Measurements from ENCODE around the gene OR4F6.
"Not testable (repeated sequence)": the region's sequence is repeated elsewhere in the genome, so short reads cannot be mapped to it uniquely, and the experiment has no call there.

Gene OR4F6, protein sequence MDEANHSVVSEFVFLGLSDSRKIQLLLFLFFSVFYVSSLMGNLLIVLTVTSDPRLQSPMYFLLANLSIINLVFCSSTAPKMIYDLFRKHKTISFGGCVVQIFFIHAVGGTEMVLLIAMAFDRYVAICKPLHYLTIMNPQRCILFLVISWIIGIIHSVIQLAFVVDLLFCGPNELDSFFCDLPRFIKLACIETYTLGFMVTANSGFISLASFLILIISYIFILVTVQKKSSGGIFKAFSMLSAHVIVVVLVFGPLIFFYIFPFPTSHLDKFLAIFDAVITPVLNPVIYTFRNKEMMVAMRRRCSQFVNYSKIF

DNA sequence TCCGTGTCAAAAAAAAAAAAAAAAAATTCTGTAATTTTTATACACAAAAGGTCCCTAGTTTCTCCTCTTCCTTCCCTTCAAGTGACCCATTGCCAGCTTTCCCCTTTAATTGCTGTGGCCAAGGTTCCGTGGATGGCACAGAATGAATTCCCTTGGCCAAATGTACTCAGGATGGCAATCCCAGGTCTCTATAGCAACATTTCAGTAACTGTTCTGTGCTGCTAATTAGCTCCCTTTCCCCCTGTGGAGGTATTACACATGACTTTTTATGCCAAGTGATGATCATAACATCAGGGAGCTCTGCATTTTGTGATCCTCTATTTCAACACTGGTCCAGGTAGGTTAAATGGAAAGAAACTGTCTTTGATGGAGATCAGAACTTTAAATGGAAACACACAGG is at the start of gene OR4F6:
Gene OR4F6, plus strand, starts transcription at position 301 of the 400 bp plus-strand sequence. CDS start 2,211 bp downstream, outside the sequence.
- no peak for DNase-seq (ENCODE audit: low spot score)

DNA sequence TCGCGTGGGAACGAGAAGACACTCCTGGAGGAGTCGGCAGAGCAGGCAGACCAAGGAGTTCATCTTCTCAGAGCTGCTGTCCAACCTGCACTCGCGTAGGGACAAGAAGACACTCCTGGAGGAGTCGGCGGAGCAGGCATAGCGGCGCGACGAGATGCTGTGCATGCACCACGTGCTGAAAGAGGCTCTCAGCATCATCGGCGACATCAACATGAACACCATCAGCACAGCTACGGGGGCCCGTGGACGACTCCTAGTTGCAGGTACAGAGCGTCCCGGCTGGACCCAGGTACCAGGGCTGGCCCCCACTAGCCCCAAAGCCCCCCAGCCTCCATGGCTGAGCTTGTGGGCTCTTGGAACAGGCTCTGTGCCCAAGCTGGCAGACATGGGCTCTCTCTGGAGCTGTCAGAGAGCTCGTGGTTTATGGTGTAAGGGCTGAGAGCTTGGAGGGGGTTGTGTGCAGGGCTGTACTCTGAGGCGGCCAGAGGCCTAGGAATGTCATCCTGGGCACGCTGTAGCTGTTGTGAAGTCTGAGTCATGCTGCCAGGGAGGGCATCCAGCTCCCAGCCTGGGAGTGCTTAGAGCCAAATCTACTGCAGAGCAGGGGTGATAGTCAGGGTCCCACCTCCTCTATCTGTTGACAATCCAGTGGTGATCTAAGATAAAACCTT is 38.5 kb upstream of the OR4F6 start:
- DNase-seq (ENCODE audit: low spot score): not testable (repeated sequence)

DNA sequence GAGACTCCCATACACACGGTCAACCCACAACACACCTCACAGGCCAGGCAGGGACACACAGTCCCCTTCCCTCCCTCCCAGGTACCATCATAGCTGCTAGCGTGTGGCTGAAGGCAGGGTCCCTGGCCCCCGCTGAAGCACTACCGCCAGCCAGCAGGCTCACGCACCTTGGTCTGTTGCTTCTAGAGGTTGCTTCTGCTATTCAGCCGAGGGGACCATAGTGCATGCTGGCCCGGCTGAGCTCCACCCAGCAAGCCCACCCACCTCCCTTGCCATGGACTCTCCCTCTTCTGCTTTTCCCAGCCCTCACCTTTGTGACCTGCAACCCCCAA is 38.0 kb upstream of the OR4F6 start:
- not testable (repeated sequence) for DNase-seq (ENCODE audit: low spot score)

DNA sequence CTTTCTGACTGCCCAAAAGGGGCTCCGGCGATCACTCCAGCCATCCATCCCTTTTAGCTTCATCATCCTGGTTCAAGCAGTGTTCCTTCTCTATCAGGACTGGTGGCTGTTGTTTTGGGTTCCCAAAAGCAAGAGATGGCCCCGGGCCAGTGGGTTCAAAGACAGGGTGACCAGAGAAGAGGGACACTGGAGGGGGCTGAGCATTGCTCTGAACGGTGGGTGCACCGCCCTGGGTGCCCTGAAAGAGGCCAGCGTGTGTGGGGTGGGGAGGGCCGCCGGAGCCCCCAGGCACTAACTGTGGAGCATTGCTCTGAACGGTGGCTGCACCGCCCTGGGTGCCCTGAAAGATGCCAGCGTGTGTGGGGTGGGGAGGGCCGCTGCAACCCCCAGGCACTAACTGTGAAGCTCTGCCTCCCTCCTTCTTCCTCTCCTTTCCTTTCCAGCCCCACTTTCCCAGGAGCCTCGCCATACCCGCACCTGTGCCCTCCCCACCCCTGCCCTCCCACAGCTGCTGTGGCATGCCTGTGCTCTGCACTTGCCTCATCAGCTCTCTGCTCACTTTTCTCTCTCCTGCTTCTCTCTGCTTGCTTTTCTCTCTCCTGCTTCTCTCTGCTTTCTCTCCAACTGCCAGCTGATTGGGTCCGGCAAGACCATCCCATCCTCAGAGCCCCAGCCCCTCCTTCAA is 37.4 kb upstream of the OR4F6 start:
- DNase-seq (ENCODE audit: low spot score): no peak

DNA sequence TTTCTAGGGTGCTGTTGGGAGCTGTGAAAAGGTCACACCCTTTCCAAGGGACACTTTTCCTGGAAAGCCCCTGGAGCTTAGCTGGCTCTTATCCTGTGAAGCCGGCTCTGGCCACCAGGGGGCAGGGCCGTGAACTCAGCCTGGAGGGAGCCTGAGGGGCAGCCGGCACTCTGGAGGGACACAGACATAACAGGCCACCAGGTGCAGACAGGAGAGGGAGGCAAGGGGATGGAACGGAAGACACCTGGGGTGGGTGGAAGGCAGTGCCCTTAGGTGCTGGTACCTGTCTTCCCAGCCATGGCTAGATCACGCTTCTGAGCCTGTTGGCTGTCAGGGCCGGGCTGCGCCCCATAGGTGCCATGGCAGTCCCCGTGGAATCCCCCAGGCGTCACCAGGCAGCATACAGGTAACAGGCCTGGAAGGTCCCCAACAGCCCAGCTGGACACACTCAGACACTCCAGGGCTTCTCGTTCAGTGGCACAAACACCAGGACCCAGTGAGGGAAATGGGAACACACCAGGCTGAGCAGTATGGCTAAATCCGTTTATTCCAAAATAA is 36.1 kb upstream of the OR4F6 start:
- DNase-seq (ENCODE audit: low spot score): not testable (repeated sequence)

DNA sequence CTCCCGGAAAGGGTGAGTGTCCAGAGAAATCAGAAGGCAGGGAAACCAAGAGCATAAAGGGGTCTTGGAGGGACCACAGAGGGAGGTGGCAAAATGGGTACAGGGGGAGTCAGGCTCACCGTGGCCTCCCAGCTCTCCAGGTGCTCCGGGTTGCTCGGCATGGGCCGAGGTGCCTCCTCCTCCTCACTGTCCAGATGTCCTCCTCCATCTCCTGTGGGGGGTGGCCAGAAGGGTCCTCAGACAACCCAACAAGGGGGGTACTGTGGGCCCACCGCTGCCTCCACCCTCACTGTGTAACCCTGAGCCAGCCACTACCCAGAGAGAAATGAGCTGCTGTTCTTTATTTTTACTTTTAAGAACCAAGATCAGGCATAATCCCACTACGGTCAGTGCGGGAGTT is 30.4 kb upstream of the OR4F6 start:
- DNase-seq (ENCODE audit: low spot score): no peak

DNA sequence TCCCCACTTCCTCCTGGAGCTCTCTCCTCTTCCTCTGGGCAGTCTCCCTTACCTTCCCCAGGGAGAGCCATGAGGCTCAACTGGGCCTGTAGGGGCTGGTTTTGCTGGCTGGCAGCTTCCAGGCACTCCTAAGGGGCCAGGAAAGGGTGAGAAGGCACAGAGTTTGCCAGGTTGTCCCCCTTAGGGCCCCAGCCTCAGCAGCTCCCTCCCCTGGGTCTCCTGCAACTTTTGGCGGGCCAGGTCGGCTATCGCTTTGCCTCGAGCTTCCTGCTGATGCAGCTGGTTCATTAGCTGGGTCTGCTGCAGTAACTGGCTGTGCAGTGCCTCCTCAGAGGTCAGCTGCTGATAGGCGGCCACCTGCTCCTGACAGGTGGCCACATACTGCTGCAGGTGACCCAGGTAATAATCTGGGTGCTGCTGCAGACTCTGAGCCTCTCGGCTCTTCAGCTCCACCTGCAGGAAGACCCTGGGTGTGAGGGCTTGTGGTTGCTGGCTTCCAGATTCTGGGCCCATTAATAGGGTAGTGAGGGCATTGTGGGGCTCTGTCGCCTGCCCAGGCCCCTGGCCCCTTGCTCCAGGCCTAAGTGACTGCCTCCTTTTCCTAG is 29.7 kb upstream of the OR4F6 start:
- DNase-seq (ENCODE audit: low spot score): peak; percentile 32

DNA sequence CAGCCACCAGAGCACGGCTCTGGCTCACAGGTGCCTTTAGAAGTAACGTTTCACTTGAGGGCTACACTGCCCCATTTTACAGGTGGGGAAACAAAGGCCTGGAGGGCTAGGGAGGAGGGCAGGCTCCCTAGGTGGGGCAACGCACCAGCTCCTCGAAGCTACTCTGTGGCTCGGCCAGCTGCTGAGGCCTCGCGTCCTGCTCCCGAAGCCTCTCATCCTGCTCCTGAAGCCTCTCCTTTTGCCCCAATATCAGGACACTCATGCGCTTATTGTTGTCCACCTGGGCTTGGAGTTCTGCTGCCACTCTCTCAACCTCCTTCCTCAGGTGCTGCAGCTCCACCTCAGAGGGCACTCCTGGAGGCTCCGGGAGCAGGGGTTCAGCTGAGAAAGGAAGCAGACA is 28.2 kb upstream of the OR4F6 start:
- DNase-seq (ENCODE audit: low spot score): no peak

DNA sequence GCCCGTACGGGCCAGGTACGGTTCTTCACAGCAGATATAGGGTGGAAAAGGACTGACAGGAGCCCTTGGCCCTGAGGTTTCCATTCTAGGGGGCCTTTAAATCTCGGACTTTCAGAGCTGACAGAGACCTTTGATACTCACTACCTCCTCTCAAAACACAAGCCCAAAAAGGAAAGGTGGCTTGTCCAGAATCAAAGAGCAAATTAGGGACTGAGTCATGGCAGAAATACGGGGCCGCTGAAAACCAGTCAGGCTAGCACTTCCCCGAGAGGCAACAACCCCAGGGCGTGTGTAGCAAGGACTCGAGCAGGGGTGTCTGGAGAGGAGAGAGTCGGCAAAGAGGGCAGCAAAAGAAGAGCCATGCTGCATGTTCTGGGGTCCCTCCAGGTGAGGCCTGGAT is 24.7 kb upstream of the OR4F6 start:
- DNase-seq (ENCODE audit: low spot score): not testable (repeated sequence)

DNA sequence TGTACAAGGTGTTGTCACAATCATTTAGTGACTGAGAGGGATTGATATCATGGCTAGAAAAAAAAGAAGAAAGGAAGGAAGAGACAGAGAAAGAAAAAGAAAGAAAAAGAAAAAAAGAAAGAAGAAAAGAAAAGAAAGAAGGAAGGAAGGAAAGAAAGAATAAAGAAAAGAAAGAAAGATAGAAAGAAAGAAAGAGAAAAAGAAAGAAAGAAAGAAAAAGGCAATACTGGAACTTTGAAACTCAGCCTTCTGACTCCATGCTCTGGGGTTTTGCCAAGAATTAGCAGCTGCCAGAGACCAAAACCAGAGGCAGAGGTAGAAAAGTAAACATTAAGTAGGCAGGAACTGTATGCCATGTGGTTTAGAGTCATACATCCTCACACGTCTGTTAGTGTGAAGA is 23.1 kb upstream of the OR4F6 start:
- DNase-seq (ENCODE audit: low spot score): not testable (repeated sequence)

DNA sequence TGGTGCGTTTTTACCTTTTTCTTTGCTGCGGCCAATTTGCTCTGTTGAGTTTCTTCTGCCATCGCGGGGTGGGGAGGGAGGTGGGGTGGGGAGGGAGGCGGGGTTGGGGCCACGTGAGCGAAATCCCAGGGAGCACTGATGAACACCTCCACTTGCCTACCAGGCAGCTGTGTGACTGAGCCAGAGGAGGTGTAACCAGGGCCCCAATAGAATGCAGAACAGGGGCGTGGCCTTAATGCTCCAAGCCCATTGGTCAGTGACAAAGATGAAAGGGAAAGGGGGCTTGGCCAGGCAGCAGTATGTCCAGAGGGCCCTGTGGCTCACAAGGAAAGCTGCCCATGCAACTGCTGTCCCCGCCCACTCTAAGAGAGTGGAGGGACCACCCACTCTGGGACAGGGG is 21.4 kb upstream of the OR4F6 start:
- DNase-seq (ENCODE audit: low spot score): no peak

DNA sequence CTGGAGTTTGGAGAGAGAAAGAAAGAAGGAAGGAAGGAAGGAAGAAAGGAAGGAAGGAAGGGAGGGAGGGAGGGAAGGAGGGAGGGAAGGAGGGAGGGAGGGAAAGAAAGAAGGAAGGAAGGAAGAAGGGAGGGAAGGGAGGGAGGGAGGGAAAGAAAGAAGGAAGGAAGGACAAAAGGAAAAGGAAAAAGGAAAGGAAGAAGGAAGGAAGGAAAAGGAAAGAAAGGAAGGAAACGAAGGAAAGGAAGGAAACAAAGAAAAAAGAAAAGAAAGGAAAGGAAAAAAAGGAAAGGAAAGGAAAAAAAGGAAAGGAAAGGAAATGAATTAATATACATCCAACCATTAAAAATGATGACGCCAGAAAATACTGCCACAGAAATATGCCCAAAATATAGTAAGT is 18.7 kb upstream of the OR4F6 start:
- DNase-seq (ENCODE audit: low spot score): no peak

DNA sequence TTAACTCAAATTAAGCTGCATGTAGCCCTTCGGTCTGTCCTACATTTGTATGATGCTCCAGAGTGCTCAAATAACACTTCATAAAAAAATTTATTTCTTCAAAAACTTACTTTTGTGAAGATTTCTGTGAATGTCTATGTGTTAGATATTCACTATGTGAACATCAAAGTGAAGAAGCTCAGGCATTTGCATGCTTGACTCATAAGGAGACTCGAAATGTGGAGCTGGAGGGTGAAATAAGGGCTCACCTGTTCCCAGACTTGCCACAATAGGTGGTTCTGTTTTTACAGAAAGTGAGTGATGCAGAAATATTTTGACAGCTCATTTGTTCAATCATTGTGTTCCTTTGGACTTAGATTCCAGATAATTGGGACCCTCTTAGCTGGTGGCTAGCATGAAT is 16.9 kb upstream of the OR4F6 start:
- DNase-seq (ENCODE audit: low spot score): not testable (repeated sequence)

DNA sequence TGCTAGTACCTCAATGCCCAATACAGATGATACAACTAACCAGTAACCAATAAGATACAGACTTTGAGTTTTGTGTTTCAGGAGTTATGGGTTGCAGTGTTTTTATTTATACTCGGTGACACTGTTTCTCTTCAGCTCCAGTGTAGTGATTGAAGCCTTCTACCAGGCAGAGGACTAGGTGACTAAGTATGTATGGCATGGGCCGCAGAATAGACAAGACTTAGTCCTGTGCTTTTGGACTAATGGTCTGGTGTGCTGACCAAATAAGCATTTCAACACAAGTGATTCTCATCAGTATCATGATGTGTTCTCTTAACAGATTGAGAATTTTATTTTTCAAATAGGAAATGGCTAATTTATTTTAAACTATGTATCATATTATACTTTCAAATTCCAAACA is 15.3 kb upstream of the OR4F6 start:
- not testable (repeated sequence) for DNase-seq (ENCODE audit: low spot score)

DNA sequence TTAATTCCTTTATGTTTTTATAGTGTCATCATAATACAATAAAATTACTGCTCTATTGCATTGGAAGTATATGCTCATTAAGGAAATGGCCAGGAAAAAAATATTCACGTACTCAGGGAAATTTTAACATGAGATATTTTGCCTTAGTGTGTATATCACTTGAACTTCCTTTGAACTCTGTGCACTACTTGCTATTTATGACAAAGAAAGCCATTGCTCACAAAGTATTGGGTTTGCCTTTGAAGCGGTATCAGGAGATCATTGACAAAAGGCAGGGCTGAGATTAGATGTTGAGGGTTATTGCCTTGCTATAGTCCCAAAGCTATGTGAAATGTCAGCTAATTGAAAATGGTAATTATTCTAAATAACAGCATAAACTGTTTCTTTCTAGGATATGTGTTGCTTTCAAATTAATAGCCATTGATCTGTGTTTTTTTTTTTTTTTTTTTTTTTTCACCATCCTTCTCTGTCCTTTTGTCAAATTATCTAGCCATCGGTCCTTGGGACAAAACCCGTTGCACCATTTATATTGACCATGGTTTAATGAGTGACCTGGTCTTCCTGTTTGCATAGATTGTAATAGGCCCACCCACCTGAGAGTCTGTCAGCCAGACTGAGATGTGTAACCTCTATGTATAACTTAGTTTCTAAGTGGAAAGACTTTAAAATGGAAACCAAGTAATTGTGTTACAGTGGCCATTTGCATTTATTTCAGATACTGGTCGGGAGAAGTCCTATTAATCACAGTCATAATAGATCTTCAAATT is 14.6 kb upstream of the OR4F6 start:
- not testable (repeated sequence) for DNase-seq (ENCODE audit: low spot score)

DNA sequence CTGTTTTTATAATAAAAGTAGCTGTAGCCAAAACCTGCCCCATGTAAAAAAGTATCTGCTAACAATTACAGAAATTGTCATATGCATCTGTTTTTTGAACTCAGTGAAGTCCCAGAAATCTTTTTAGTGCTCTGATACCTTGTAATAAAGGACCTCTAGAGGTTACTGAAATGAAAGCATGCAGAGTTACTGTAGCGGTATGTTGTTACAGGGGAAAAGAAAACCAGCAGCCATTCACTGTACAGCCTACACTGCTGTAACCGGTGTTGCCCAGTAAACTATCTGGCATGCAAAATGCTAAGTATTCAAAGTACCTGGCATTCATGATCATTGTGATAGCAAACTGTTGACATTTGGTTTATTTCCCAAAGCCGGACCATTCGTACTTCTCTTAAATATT is 12.6 kb upstream of the OR4F6 start:
- DNase-seq (ENCODE audit: low spot score): not testable (repeated sequence)

DNA sequence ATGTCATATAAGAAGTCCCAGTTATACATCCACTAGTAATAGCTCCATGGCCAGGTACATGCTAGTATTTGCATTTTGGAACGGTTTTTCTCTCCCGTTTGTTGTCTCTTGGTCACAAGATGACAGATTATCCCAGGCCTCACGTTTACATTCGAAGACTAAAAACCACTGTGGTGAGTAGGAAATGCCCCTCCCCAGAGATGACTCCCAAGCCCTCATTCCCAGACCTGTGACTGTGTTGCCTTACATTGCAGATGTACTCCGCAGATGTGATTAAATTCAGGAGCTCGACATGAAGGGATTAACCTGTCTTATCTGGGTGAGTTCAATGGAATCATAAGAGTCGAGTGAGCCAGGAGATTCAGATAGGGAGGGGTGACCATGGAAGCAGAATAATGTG is 9.3 kb upstream of the OR4F6 start:
- not testable (repeated sequence) for DNase-seq (ENCODE audit: low spot score)

DNA sequence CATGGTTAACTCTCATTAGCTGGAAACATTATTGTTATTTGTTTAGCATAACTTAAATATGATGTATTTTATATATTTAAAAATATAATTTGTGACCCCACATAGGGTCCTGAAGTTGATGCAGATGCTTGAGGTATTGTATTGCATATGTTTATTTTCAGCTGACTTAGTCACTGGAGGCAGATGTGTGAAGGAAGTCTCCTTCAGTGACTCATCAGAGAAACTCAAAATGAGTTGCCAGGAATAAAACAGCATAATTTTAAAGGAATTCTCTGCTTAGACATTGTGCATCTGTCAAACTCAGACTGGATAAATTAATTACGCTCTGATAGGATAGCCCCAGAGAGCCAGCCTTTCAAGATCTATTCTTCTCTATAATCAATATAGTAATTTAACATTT is 7.9 kb upstream of the OR4F6 start:
- DNase-seq (ENCODE audit: low spot score): no peak

DNA sequence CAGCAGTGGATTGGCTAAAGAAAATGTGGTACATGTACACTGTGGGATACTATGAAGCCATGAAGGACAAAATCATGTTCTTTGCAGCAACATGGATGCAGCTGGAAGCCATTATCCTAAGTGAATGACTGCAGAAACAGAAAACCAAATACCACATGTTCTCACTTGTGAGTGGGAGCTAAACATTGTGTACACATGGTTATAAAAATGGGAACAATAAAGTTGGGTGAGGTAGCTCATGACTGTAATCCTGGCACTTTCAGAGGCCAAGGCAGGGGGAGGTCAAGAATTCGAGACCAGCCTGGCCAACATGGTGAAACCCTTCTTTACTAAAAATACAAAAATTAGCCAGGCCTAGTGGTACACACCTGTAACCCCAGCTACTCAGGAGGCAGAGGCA is 3.6 kb upstream of the OR4F6 start:
- DNase-seq (ENCODE audit: low spot score): no peak

DNA sequence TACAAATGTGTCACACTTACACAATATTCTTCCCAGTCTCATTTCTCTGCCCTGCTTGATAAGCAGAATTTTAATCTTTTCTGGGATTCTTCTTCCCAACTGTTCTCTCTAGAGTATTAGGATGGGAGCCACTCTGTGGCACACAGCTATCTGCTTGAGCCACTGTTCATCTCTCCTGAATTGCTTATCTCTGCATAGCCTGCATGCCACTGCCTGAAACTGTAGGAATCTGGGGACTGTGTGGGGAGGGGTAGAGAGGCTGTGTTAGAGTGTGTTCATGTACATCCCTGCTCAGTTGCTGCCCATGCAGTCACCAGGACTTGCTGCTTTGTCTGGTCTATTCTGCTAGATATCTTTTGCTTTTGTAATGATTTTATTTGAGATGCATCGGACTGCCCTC is 2.3 kb upstream of the OR4F6 start:
- DNase-seq (ENCODE audit: low spot score): no peak

DNA sequence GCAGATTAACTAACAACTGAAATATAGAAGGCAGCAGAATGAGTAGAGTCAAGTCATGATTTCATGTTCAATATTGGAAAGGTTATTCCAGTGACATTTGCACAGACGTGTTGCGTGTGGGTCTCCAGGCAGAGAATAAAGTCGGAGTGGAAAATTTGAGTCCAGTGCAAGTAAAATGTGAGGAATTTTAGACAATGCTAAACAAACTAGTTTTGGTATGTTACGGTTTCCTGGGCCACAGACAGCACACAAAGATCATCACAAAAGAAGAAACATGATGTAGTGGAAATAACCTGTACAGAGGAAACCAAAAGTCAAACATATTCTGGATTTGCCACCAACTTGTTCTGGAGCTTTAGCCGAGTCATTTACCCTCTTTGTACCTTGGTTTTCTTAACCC is 367 bp downstream of the OR4F6 start:
- no peak for DNase-seq (ENCODE audit: low spot score)

DNA sequence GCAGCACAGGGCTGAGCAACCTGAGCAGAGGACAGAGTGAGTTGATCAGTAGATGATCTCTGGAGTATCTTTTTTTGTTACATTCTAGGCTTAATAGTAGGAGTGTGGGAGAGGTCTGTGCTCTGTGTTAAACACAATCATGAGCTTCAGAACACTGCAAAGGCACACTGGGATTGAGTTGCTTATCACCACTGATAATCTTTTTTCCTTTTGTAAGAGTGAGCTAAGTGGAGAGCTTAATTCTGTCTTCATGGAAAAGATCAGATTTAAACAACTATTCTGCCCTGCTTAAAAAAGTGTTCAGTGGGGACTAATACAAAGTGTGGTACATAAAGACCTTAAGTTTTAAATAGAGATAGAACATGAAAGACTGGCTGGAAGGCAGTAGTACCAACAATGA is 1.1 kb downstream of the OR4F6 start:
- no peak for DNase-seq (ENCODE audit: low spot score)

Measured in HuH-7 (cell line).